K562 (cell line): Measurements from ENCODE around the gene PPP4C. TPM values are rescaled to one million over a fixed set of nuclear protein-coding genes. Genes with fewer than 3 reads are reported as not detected.

Experiments
- DEAF1 ChIP-seq: fragments of 450-650 bp; formaldehyde crosslinking; IDR thresholded peaks from 2 replicates; pipeline ENCODE4 v1.4.0; 2020; ENCODE audit warnings: mild to moderate bottlenecking, moderate library complexity
- FOXO4 ChIP-seq: fragments of 450-650 bp; formaldehyde crosslinking; IDR thresholded peaks from 2 replicates; pipeline ENCODE4 v1.4.0; 2020; ENCODE audit warnings: mild to moderate bottlenecking, moderate library complexity
- HCFC1 ChIP-seq: IDR thresholded peaks from 2 replicates; pipeline ENCODE4 v1.6.1; 2012; ENCODE audit warnings: low read depth, low read length, improper control_type of control experiment
- ID3 ChIP-seq, 2 experiments: fragments of 250-450 bp in 1 of 2; fragments of 450-650 bp in 1 of 2; sonication (Bioruptor Pico) in 1 of 2; IDR thresholded peaks; 2 replicates each; pipeline versions ENCODE4 v1.6.1 to v1.8.0; 2016 to 2021; ENCODE audit warnings: mild to moderate bottlenecking in 2 of 2, moderate library complexity in 2 of 2, missing compliant biosample characterization in 1 of 2, missing genetic modification characterization in 1 of 2
- JUN ChIP-seq, 2 experiments: sonication (generic) in 1 of 2; formaldehyde crosslinking in 1 of 2; IDR thresholded peaks; 2 replicates each; pipeline versions ENCODE4 v1.6.1 to v1.8.0; 2012 to 2022; ENCODE audit warnings: borderline replicate concordance in 2 of 2, mild to moderate bottlenecking in 2 of 2, improper control_type of control experiment in 1 of 2, low read depth in 1 of 2, low read length in 1 of 2, missing genetic modification reagents in 1 of 2
- MAZ ChIP-seq, 2 experiments: fragments of 450-650 bp in 1 of 2; sonication (generic) in 1 of 2; formaldehyde crosslinking; IDR thresholded peaks in 1 of 2; conservative IDR thresholded peaks in 1 of 2; 2 replicates each; pipeline versions ENCODE4 v1.4.0 to v1.5.0; 2020; ENCODE audit warnings: mild to moderate bottlenecking in 1 of 2, missing genetic modification reagents in 1 of 2
- NCOA2 ChIP-seq, 2 experiments: fragments of 450-650 bp; IDR thresholded peaks; 2 replicates each; pipeline ENCODE4 v1.6.1; 2018; ENCODE audit warnings: mild to moderate bottlenecking in 2 of 2, moderate library complexity in 1 of 2; ENCODE audit not compliant: partially characterized antibody in 2 of 2
- NFIC ChIP-seq: fragments of 450-650 bp; IDR thresholded peaks from 2 replicates; pipeline ENCODE4 v1.6.1; 2017; ENCODE audit warnings: mild to moderate bottlenecking, inconsistent platforms
- POLR3A ChIP-seq: IDR thresholded peaks from 2 replicates; pipeline ENCODE4 v1.6.1; 2011; ENCODE audit warnings: borderline replicate concordance, mild to moderate bottlenecking, moderate library complexity; ENCODE audit not compliant: insufficient read length, insufficient read depth; ENCODE audit errors: extremely low read depth
- RB1 ChIP-seq: fragments of 450-650 bp; IDR thresholded peaks from 2 replicates; pipeline ENCODE4 v1.6.1; 2017; ENCODE audit warnings: low read depth, mild to moderate bottlenecking
- STAG1 ChIP-seq: sonication (generic); formaldehyde crosslinking; IDR thresholded peaks from 2 replicates; pipeline ENCODE4 v1.5.0; 2020; ENCODE audit warnings: missing genetic modification reagents, borderline replicate concordance
- STAT5B ChIP-seq: fragments of 250-450 bp; sonication (Bioruptor Pico); IDR thresholded peaks from 2 replicates; pipeline ENCODE4 v1.8.0; 2021; ENCODE audit warnings: mild to moderate bottlenecking, inconsistent platforms
- TFAP4 ChIP-seq: sonication (generic); formaldehyde crosslinking; IDR thresholded peaks from 2 replicates; pipeline ENCODE4 v1.8.0; 2022; ENCODE audit warnings: missing genetic modification reagents, mild to moderate bottlenecking, moderate library complexity, borderline replicate concordance
- ZNF124 ChIP-seq: sonication (generic); formaldehyde crosslinking; IDR thresholded peaks from 2 replicates; pipeline ENCODE4 v1.8.1; 2022; ENCODE audit warnings: missing genetic modification reagents
- ZNF165 ChIP-seq: fragments of 250-450 bp; sonication (Bioruptor Pico); IDR thresholded peaks from 2 replicates; pipeline ENCODE4 v1.4.0; 2020; ENCODE audit warnings: borderline replicate concordance
- ZNF316 ChIP-seq: fragments of 450-650 bp; IDR thresholded peaks from 2 replicates; pipeline ENCODE4 v1.6.1; 2016
- ZNF583 ChIP-seq: fragments of 250-450 bp; sonication (Bioruptor Pico); IDR thresholded peaks from 2 replicates; pipeline ENCODE4 v1.4.0; 2020
- polyA plus RNA-seq, 8 experiments: library from polyadenylated mRNA; depleted of rRNA in 4 of 8; stranded (reverse) in 5 of 8; unstranded in 3 of 8; fragments of >200 nt; fragmentation: Nextera tagmentation in 2 of 8; fragmentation: Illumina TruSeq in 1 of 8; extraction: Ambion mirVana in 2 of 8; extraction: Trizol in 1 of 8; gene quantifications; 2 replicates each; pipeline versions ENCODE4 v1.2.1 to v1.2.3, GENCODE V29; 2011 to 2014; ENCODE audit warnings: inconsistent platforms in 1 of 8, missing spikeins in 1 of 8
- total RNA-seq, 7 experiments: library from RNA; depleted of rRNA in 6 of 7; stranded (reverse); fragments of >200 nt in 6 of 7; fragmentation: Illumina TruSeq in 2 of 7; extraction: Trizol in 2 of 7; gene quantifications; 2 replicates each; pipeline versions ENCODE4 v1.2.1 to v1.2.3, GENCODE V29; 2011 to 2021; ENCODE audit warnings: low replicate concordance in 1 of 7

PPP4C gene
- total and polyA plus RNA-seq, 9 of the 15 experiments (the other 6 are each of a cell fraction or from before 2014, with no cell fraction given): 3.5 to 183 (median 131) TPM

- TF ChIP-seq FOXO4 (CRISPR knock-in tag) (no peak), TFAP4 (CRISPR knock-in tag) (peak; percentile 42; the same call in 1 of the 2 replicates), ZNF165 (CRISPR knock-in tag) (no peak), NFIC (0 out of 2 replicates have a peak, but pooled peaks have one; percentile 36), ID3 (CRISPR knock-in tag; IDR thresholded peaks at IDR 0.05) (no peak), ID3 (tag; IDR thresholded peaks at IDR 0.05) (no peak), STAG1 (CRISPR knock-in tag) (peak; percentile 88; the same call in 1 of the 2 replicates), NCOA2 (IDR thresholded peaks at IDR 0.05; ENCODE audit: partially characterized antibody in 2 of 2) (no peak), ZNF316 (no peak), POLR3A (no peak), HCFC1 (0 out of 2 replicates have a peak, but pooled peaks have one; percentile 21), RB1 (peak; percentile 71), JUN (IDR thresholded peaks at IDR 0.05; ENCODE audit: borderline replicate concordance, low read depth, low read length) (0 out of 2 replicates have a peak, but pooled peaks have one; percentile 14), JUN (CRISPR knock-in tag; IDR thresholded peaks at IDR 0.05; ENCODE audit: borderline replicate concordance) (no peak), ZNF124 (CRISPR knock-in tag) (no peak), STAT5B (CRISPR knock-in tag) (no peak), ZNF583 (CRISPR knock-in tag) (no peak), MAZ (CRISPR knock-in tag; conservative IDR thresholded peaks at IDR 0.05 in 1 of 2, IDR thresholded peaks at IDR 0.05 in 1 of 2) (0 out of 4 replicates have a peak, but pooled peaks of 1 of the 2 experiments have one; percentile 22), DEAF1 (CRISPR knock-in tag) (peak; percentile 42; the same call in 1 of the 2 replicates)
Observed at GRCh38 chr16:30032083-30032819, 43.5 kb upstream of the PPP4C start (continued).
